NCI-H2196 (cell line): ENCODE data around the gene IER5.
"Not testable (repeated sequence)": the region's sequence is repeated elsewhere in the genome, so short reads cannot be mapped to it uniquely, and the experiment has no call there.

ENCODE experiments used
- DNase-seq: peaks from one replicate; lab custom pipeline; 2025; ENCODE audit not compliant: unreplicated experiment; lab: John Stamatoyannopoulos, UW

IER5 gene

GRCh38 chr1:181113059-181113641, 24.6 kb downstream of the IER5 start:
- no peak for DNase-seq

- DNase-seq, result no peak
These were observed 26.3 kb downstream of the IER5 start for GRCh38 chr1:181114574-181115367.

GRCh38 chr1:181115368-181115684, 26.8 kb downstream of the IER5 start:
- no peak for DNase-seq

GRCh38 chr1:181115971-181116370, 27.5 kb downstream of the IER5 start:
- not testable (repeated sequence) for DNase-seq

GRCh38 chr1:181116819-181117390, 28.4 kb downstream of the IER5 start:
- DNase-seq, result no peak

GRCh38 chr1:181117648-181118449, 29.3 kb downstream of the IER5 start:
- peak; percentile 66 for DNase-seq

- no peak for DNase-seq
These were observed 30.8 kb downstream of the IER5 start for GRCh38 chr1:181119093-181119989.

GRCh38 chr1:181120924-181121323, 32.4 kb downstream of the IER5 start:
- no peak for DNase-seq

GRCh38 chr1:181121498-181121897, 33.0 kb downstream of the IER5 start:
- no peak for DNase-seq

GRCh38 chr1:181122222-181122621, 33.7 kb downstream of the IER5 start:
- DNase-seq, result no peak

- DNase-seq, result no peak
These were observed 34.7 kb downstream of the IER5 start for GRCh38 chr1:181123173-181123572.

- DNase-seq, result no peak
These were observed 35.8 kb downstream of the IER5 start for GRCh38 chr1:181124291-181124751.

GRCh38 chr1:181126289-181126688, 37.8 kb downstream of the IER5 start:
- no peak for DNase-seq

- DNase-seq, result peak; percentile 87
These were observed 38.5 kb downstream of the IER5 start for GRCh38 chr1:181126871-181127587.

GRCh38 chr1:181127898-181128453, 39.5 kb downstream of the IER5 start:
- no peak for DNase-seq

GRCh38 chr1:181128592-181129497, 40.3 kb downstream of the IER5 start:
- DNase-seq, result no peak

- no peak for DNase-seq
These were observed 41.5 kb downstream of the IER5 start for GRCh38 chr1:181129771-181130606.
